ENCODE results near the gene SEMA3A. TPM values are rescaled to one million over a fixed set of nuclear protein-coding genes. Genes with fewer than 3 reads are reported as not detected.
A peak's percentile ranks its signal among the peaks of the same experiment; 100 is the strongest.

The SEMA3A gene
- total RNA-seq, 4 donors from 2014 or later = 3.1 to 88.9 (median 6.5) TPM

- Histone ChIP-seq H3K9me3 (no peaks in the 10 kb centered on the region), H3K36me3 (no peaks in the 10 kb centered on the region), H3K27ac (no peak overlapping the region), H3K27me3 (no peaks in the 10 kb centered on the region), H3K4me3 (no peak overlapping the region), H3K4me1 (no peaks in the 10 kb centered on the region)
- intact Hi-C loops (cut with DNase I; ENCODE audit: low total_unique reads) = no loop called here
- DNase-seq = no peak
- TF ChIP-seq CTCF (IDR thresholded peaks at IDR 0.05) (no peak), POLR2A (IDR thresholded peaks at IDR 0.05) (no peak)
Observed at GRCh38 chr7:84200859-84201258, 6.3 kb upstream of the SEMA3A start.

GRCh38 chr7:84199216-84199615, 4.6 kb upstream of the SEMA3A start:
- no peak for DNase-seq

GRCh38 chr7:84196084-84196503, 1.5 kb upstream of the SEMA3A start:
- TF ChIP-seq CTCF (IDR thresholded peaks at IDR 0.05) = no peak
- TF ChIP-seq POLR2A (IDR thresholded peaks at IDR 0.05) = no peak
- no peak for DNase-seq
- Histone ChIP-seq H3K9me3 (no peaks in the 10 kb centered on the region), H3K4me1 (no peaks in the 10 kb centered on the region), H3K36me3 (no peaks in the 10 kb centered on the region), H3K4me3 (no peak overlapping the region), H3K27me3 (no peaks in the 10 kb centered on the region), H3K27ac (no peak overlapping the region)
- intact Hi-C loops (cut with DNase I; ENCODE audit: low total_unique reads) = no loop called here

More at GRCh38 chr7:84199216-84199615, 4.6 kb upstream of the SEMA3A start:
- TF ChIP-seq CTCF (IDR thresholded peaks at IDR 0.05) = no peak
- no peak overlapping the region for H3K4me3 ChIP-seq
- intact Hi-C loops (cut with DNase I; ENCODE audit: low total_unique reads) = no loop called here
- H3K36me3 ChIP-seq = no peaks in the 10 kb centered on the region
- no peak overlapping the region for H3K27ac ChIP-seq
- H3K9me3 ChIP-seq = no peaks in the 10 kb centered on the region
- no peaks in the 10 kb centered on the region for H3K27me3 ChIP-seq
- H3K4me1 ChIP-seq = no peaks in the 10 kb centered on the region

GRCh38 chr7:84195295-84196060, 889 bp upstream of the SEMA3A start:
- H3K27me3 ChIP-seq = no peaks in the 10 kb centered on the region
- no peak overlapping the region for H3K27ac ChIP-seq
- no peaks in the 10 kb centered on the region for H3K4me1 ChIP-seq
- H3K9me3 ChIP-seq = no peaks in the 10 kb centered on the region
- TF ChIP-seq CTCF (IDR thresholded peaks at IDR 0.05) (no peak), POLR2A (IDR thresholded peaks at IDR 0.05) (no peak)
- intact Hi-C loops (cut with DNase I; ENCODE audit: low total_unique reads) = no loop called here
- no peak for DNase-seq
- H3K36me3 ChIP-seq = no peaks in the 10 kb centered on the region
- peak overlapping the region; percentile 1 to 32 for H3K4me3 ChIP-seq

- Histone ChIP-seq H3K4me3 (no peak overlapping the region), H3K27me3 (no peaks in the 10 kb centered on the region), H3K4me1 (no peaks in the 10 kb centered on the region), H3K27ac (no peak overlapping the region), H3K36me3 (no peaks in the 10 kb centered on the region), H3K9me3 (no peaks in the 10 kb centered on the region)
- intact Hi-C loops (cut with DNase I; ENCODE audit: low total_unique reads) = no loop called here
- TF ChIP-seq CTCF (IDR thresholded peaks at IDR 0.05) (no peak), POLR2A (IDR thresholded peaks at IDR 0.05) (no peak)
- DNase-seq = no peak
Observed at GRCh38 chr7:84193747-84194146, 842 bp downstream of the SEMA3A start.
